ENCODE results near the gene IZUMO3.

GRCh38 chr9:24572406-24572805, 26.7 kb upstream of the IZUMO3 start:
- TF ChIP-seq, protein P1, sequence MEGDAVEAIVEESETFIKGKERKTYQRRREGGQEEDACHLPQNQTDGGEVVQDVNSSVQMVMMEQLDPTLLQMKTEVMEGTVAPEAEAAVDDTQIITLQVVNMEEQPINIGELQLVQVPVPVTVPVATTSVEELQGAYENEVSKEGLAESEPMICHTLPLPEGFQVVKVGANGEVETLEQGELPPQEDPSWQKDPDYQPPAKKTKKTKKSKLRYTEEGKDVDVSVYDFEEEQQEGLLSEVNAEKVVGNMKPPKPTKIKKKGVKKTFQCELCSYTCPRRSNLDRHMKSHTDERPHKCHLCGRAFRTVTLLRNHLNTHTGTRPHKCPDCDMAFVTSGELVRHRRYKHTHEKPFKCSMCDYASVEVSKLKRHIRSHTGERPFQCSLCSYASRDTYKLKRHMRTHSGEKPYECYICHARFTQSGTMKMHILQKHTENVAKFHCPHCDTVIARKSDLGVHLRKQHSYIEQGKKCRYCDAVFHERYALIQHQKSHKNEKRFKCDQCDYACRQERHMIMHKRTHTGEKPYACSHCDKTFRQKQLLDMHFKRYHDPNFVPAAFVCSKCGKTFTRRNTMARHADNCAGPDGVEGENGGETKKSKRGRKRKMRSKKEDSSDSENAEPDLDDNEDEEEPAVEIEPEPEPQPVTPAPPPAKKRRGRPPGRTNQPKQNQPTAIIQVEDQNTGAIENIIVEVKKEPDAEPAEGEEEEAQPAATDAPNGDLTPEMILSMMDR (IDR thresholded peaks at IDR 0.05; ENCODE audit: low read depth, low read length): no peak
- TF ChIP-seq POLR2A (IDR thresholded peaks at IDR 0.05; ENCODE audit: extremely low read depth, insufficient read length): no peak

Data from NB4 (cell line).